HL-60 (cell line): ENCODE results near the gene MBD2.

Experiments
- DNase-seq, 2 experiments: peaks; one replicate each; pipeline ENCODE4 v3.0.0-alpha.2; 2010 to 2020; ENCODE audit warnings: low read depth in 1 of 2, low spot score in 1 of 2
- H3K27ac ChIP-seq: fragments of 250-450 bp; sonication (Bioruptor Pico); replicated peaks from 2 replicates; pipeline ENCODE4 v1.5.1; 2020; ENCODE audit warnings: mild to moderate bottlenecking, moderate library complexity
- H3K27me3 ChIP-seq: fragments of 250-450 bp; sonication (Bioruptor Pico); 2 replicates; pipeline ENCODE4 v1.5.1; 2021; ENCODE audit warnings: mild to moderate bottlenecking, moderate library complexity; ENCODE audit not compliant: insufficient read depth, poor library complexity, severe bottlenecking
- H3K4me3 ChIP-seq: replicated peaks from 2 replicates; pipeline ENCODE4 v1.5.1; 2011; ENCODE audit warnings: mild to moderate bottlenecking, control low read depth, low read length; ENCODE audit not compliant: insufficient read depth
- CTCF ChIP-seq: IDR thresholded peaks from one replicate; pipeline ENCODE4 v1.5.1; 2011; ENCODE audit warnings: low read length, control low read depth, inconsistent platforms; ENCODE audit not compliant: insufficient read depth
- GABPA ChIP-seq: IDR thresholded peaks from 2 replicates; pipeline ENCODE4 v1.6.1; 2012; ENCODE audit warnings: low read depth
- POLR2AphosphoS5 ChIP-seq: IDR thresholded peaks from 2 replicates; pipeline ENCODE4 v1.6.1; 2012; ENCODE audit warnings: low read depth
- SPI1 ChIP-seq: IDR thresholded peaks from 2 replicates; pipeline ENCODE4 v1.6.1; 2012; ENCODE audit warnings: low read depth, mild to moderate bottlenecking, borderline replicate concordance
- TF ChIP-seq, protein P1 (sequence below): IDR thresholded peaks from 2 replicates; pipeline ENCODE4 v1.6.1; 2012; ENCODE audit warnings: low read depth; ENCODE audit not compliant: insufficient replicate concordance

MBD2 gene

GRCh38 chr18:54202851-54203250 is 21.6 kb downstream of the MBD2 start:
- DNase-seq: no peak
- Histone ChIP-seq H3K4me3 (no peak overlapping the region), H3K27me3 (no peaks in the 10 kb centered on the region), H3K27ac (no peak overlapping the region)
- TF ChIP-seq SPI1 (no peak), POLR2AphosphoS5 (no peak), CTCF (no peak), GABPA (no peak)
- TF ChIP-seq, protein P1, sequence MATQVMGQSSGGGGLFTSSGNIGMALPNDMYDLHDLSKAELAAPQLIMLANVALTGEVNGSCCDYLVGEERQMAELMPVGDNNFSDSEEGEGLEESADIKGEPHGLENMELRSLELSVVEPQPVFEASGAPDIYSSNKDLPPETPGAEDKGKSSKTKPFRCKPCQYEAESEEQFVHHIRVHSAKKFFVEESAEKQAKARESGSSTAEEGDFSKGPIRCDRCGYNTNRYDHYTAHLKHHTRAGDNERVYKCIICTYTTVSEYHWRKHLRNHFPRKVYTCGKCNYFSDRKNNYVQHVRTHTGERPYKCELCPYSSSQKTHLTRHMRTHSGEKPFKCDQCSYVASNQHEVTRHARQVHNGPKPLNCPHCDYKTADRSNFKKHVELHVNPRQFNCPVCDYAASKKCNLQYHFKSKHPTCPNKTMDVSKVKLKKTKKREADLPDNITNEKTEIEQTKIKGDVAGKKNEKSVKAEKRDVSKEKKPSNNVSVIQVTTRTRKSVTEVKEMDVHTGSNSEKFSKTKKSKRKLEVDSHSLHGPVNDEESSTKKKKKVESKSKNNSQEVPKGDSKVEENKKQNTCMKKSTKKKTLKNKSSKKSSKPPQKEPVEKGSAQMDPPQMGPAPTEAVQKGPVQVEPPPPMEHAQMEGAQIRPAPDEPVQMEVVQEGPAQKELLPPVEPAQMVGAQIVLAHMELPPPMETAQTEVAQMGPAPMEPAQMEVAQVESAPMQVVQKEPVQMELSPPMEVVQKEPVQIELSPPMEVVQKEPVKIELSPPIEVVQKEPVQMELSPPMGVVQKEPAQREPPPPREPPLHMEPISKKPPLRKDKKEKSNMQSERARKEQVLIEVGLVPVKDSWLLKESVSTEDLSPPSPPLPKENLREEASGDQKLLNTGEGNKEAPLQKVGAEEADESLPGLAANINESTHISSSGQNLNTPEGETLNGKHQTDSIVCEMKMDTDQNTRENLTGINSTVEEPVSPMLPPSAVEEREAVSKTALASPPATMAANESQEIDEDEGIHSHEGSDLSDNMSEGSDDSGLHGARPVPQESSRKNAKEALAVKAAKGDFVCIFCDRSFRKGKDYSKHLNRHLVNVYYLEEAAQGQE: no peak

- Histone ChIP-seq H3K27me3 (no peaks in the 10 kb centered on the region), H3K27ac (no peak overlapping the region), H3K4me3 (no peak overlapping the region)
- DNase-seq: no peak
- TF ChIP-seq GABPA (no peak), CTCF (no peak), SPI1 (no peak), POLR2AphosphoS5 (no peak)
- TF ChIP-seq, protein P1: no peak
Measured at GRCh38 chr18:54197747-54198411, 26.6 kb downstream of the MBD2 start.

- H3K27ac ChIP-seq: no peak overlapping the region
- TF ChIP-seq POLR2AphosphoS5: no peak
- no peak for TF ChIP-seq CTCF
- TF ChIP-seq, protein P1: no peak
- no peak for TF ChIP-seq GABPA
- TF ChIP-seq SPI1: no peak
- no peak for DNase-seq
- H3K4me3 ChIP-seq: no peak overlapping the region
- no peaks in the 10 kb centered on the region for H3K27me3 ChIP-seq
Measured at GRCh38 chr18:54193786-54194185, 30.7 kb downstream of the MBD2 start.
